ENCODE results near the gene SLC25A39. TPM values are rescaled to one million over a fixed set of nuclear protein-coding genes. Genes with fewer than 3 reads are reported as not detected.
"Not testable (repeated sequence)": the region's sequence is repeated elsewhere in the genome, so short reads cannot be mapped to it uniquely, and the experiment has no call there.

Gene SLC25A39
- total and polyA plus RNA-seq, 2 of the 4 experiments (the other 2 are of a cell fraction): 49.1 to 99.7 TPM

DNA sequence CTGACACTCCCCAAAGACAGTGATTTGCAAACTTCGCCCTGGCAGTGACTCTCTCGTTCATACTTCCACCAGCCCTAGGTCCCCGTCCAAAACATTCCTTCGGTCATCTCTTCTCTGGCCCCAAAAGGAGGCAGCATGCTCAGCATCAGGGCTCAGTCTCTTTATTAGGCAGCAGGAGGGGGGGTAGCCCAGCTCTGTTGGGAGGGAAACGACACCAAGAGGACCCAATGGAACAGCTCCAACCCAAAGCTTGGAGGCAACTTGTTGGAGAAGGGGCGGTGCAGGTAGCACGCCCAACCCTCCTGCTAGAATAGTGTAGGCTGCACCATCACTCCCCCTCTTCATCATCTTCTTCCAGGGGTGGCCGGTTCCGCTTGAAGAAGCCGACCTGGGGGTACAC, 47.4 kb upstream of the SLC25A39 start:
- Histone ChIP-seq H4K5ac (ENCODE audit: low read depth, low read length) (no peak overlapping the region), H2AK9ac (replicated peaks; ENCODE audit: low read depth, low read length, poor library complexity) (peak overlapping the region; percentile 28), H4K8ac (ENCODE audit: low read depth in 2 of 2, low read length in 2 of 2) (no peak overlapping the region), H2BK15ac (ENCODE audit: low read depth, low read length) (no peak overlapping the region), H3K36me3 (ENCODE audit: control insufficient read depth, insufficient read depth, low read length) (no peaks in the 10 kb centered on the region), H3K4me3 (ENCODE audit: insufficient read depth, low read depth, low read length) (no peak overlapping the region), H4K20me1 (ENCODE audit: insufficient read depth, low read length) (no peaks in the 10 kb centered on the region), H3K9ac (ENCODE audit: low read depth, low read length) (no peak overlapping the region), H3K18ac (ENCODE audit: low read depth, low read length) (no peak overlapping the region), H2BK5ac (ENCODE audit: low read depth, low read length, poor library complexity, severe bottlenecking) (no peak overlapping the region), H3K27ac (ENCODE audit: insufficient read depth, low read length) (no peak overlapping the region), H3K14ac (replicated peaks; ENCODE audit: low read depth, low read length) (no peak overlapping the region), H3K9me1 (ENCODE audit: insufficient read depth, low read length) (0 out of 2 replicates have a peak, but pooled peaks cover 5% of the 10 kb centered on the region), H3K9me3 (ENCODE audit: control insufficient read depth, insufficient read depth, low read length) (no peaks in the 10 kb centered on the region), H3K79me1 (ENCODE audit: low read depth in 1 of 2, low read length in 2 of 2) (no peaks in the 10 kb centered on the region), H4K91ac (ENCODE audit: insufficient read depth, low read depth, low read length) (no peak overlapping the region), H2BK120ac (ENCODE audit: low read depth, low read length) (no peak overlapping the region), H2AFZ (replicated peaks; ENCODE audit: low read length, poor library complexity) (no peak overlapping the region), H3K4ac (ENCODE audit: low read depth, low read length) (no peak overlapping the region), H2AK5ac (ENCODE audit: low read depth, low read length) (no peak overlapping the region), H3K56ac (ENCODE audit: extremely low read depth, insufficient read depth, low read length) (no peak overlapping the region), H3K27me3 (ENCODE audit: control insufficient read depth, insufficient read depth, low read length) (peaks cover 20% of the 10 kb centered on the region), H3K4me2 (ENCODE audit: low read depth, low read length) (no peak overlapping the region), H3K4me1 (ENCODE audit: control insufficient read depth, insufficient read depth, low read length) (peaks cover 2% of the 10 kb centered on the region; the same call in 1 of the 2 replicates), H3K23ac (ENCODE audit: low read depth, low read length) (no peak overlapping the region), H2BK20ac (ENCODE audit: low read depth, low read length) (no peak overlapping the region)
- 82% methylated on average over 2 of the region's 10 CpGs; no CpG with 5 or more reads in 1 of the 2 experiments for WGBS, 2 experiments (ENCODE audit: extremely low coverage in 2 of 2, insufficient read length in 1 of 2)
- DNase-seq (no peak), ATAC-seq (ENCODE audit: low read depth) (no peak)
- dilution Hi-C loops (cut with HindIII; ENCODE audit: low sequenced_read_pairs, unreplicated experiment): no loop called here
- POLR2A ChIA-PET (ENCODE audit: unreplicated experiment): no interaction called here
- TF ChIP-seq, protein P1, sequence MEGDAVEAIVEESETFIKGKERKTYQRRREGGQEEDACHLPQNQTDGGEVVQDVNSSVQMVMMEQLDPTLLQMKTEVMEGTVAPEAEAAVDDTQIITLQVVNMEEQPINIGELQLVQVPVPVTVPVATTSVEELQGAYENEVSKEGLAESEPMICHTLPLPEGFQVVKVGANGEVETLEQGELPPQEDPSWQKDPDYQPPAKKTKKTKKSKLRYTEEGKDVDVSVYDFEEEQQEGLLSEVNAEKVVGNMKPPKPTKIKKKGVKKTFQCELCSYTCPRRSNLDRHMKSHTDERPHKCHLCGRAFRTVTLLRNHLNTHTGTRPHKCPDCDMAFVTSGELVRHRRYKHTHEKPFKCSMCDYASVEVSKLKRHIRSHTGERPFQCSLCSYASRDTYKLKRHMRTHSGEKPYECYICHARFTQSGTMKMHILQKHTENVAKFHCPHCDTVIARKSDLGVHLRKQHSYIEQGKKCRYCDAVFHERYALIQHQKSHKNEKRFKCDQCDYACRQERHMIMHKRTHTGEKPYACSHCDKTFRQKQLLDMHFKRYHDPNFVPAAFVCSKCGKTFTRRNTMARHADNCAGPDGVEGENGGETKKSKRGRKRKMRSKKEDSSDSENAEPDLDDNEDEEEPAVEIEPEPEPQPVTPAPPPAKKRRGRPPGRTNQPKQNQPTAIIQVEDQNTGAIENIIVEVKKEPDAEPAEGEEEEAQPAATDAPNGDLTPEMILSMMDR (conservative IDR thresholded peaks at IDR 0.05; ENCODE audit: low read depth, low read length): no peak
- TF ChIP-seq SMC3 (IDR thresholded peaks at IDR 0.05; ENCODE audit: low read depth, low read length) (no peak), MXI1 (IDR thresholded peaks at IDR 0.05; ENCODE audit: borderline replicate concordance, low read depth, low read length) (no peak), RFX5 (IDR thresholded peaks at IDR 0.05; ENCODE audit: low read depth, low read length) (no peak), RAD21 (IDR thresholded peaks at IDR 0.05; ENCODE audit: low read length) (no peak), BHLHE40 (IDR thresholded peaks at IDR 0.05; ENCODE audit: low read depth, low read length) (no peak)
- intact Hi-C loops (cut with micrococcal nuclease): no loop called here
- in situ Hi-C loops (cut with MboI; ENCODE audit: low sequenced_read_pairs): no loop called here
- BruUV-seq (replicated peaks): no TSS peak
- CTCF ChIA-PET: interaction anchor here (0.9 kb wide), 1 partner anchor 41 kb away, joined by 3 read pairs; no protein-coding TSS in a partner anchor

DNA sequence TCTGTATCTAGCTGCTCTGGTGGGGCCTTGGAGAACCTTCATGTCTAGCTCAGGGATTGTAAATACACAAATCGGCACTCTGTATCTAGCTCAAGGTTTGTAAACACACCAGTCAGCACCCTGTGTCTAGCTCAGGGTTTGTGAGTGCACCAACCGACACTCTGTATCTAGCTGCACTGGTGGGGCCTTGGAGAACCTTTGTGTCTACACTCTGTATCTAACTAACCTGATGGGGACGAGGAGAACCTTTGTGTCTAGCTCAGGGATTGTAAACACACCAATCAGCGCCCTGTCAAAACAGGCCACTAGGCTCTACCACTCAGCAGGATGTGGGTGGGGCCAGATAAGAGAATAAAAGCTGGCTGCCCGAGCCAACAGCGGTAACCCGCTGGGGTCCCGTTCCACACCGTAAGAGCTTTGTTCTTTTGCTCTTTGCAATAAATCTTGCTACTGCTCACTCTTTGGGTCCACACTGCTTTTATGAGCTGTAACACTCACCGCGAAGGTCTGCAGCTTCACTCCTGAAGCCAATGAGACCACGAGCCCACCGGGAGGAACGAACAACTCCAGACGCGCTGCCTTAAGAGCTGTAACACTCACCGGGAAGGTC, 44.9 kb upstream of the SLC25A39 start:
- H2BK20ac ChIP-seq (ENCODE audit: low read depth, low read length); ATAC-seq (ENCODE audit: low read depth); H3K14ac ChIP-seq (replicated peaks; ENCODE audit: low read depth, low read length); H3K4me3 ChIP-seq (ENCODE audit: insufficient read depth, low read depth, low read length); H3K27ac ChIP-seq (ENCODE audit: insufficient read depth, low read length); H3K79me1 ChIP-seq (ENCODE audit: low read depth in 1 of 2, low read length in 2 of 2); H3K23ac ChIP-seq (ENCODE audit: low read depth, low read length); H2BK5ac ChIP-seq (ENCODE audit: low read depth, low read length, poor library complexity, severe bottlenecking); CTCF ChIA-PET; DNase-seq; H3K36me3 ChIP-seq (ENCODE audit: control insufficient read depth, insufficient read depth, low read length); POLR2A ChIA-PET (ENCODE audit: unreplicated experiment); H3K56ac ChIP-seq (ENCODE audit: extremely low read depth, insufficient read depth, low read length); H3K9me1 ChIP-seq (ENCODE audit: insufficient read depth, low read length); H2AFZ ChIP-seq (replicated peaks; ENCODE audit: low read length, poor library complexity); H4K8ac ChIP-seq (ENCODE audit: low read depth in 2 of 2, low read length in 2 of 2); H3K4me2 ChIP-seq (ENCODE audit: low read depth, low read length); H3K9ac ChIP-seq (ENCODE audit: low read depth, low read length); H4K91ac ChIP-seq (ENCODE audit: insufficient read depth, low read depth, low read length); H2BK120ac ChIP-seq (ENCODE audit: low read depth, low read length); H3K18ac ChIP-seq (ENCODE audit: low read depth, low read length); H4K20me1 ChIP-seq (ENCODE audit: insufficient read depth, low read length); dilution Hi-C loops (cut with HindIII; ENCODE audit: low sequenced_read_pairs, unreplicated experiment); BruUV-seq (replicated peaks); H3K9me3 ChIP-seq (ENCODE audit: control insufficient read depth, insufficient read depth, low read length); intact Hi-C loops (cut with micrococcal nuclease); H2AK9ac ChIP-seq (replicated peaks; ENCODE audit: low read depth, low read length, poor library complexity); H2BK15ac ChIP-seq (ENCODE audit: low read depth, low read length); H3K4ac ChIP-seq (ENCODE audit: low read depth, low read length); H3K4me1 ChIP-seq (ENCODE audit: control insufficient read depth, insufficient read depth, low read length); H2AK5ac ChIP-seq (ENCODE audit: low read depth, low read length); in situ Hi-C loops (cut with MboI; ENCODE audit: low sequenced_read_pairs); H4K5ac ChIP-seq (ENCODE audit: low read depth, low read length): not testable (repeated sequence)
- WGBS, 2 experiments (ENCODE audit: extremely low coverage in 2 of 2, insufficient read length in 1 of 2): 83% methylated on average over 1 of the region's 17 CpGs; no CpG with 5 or more reads in 1 of the 2 experiments
- H3K27me3 ChIP-seq (ENCODE audit: control insufficient read depth, insufficient read depth, low read length): peaks cover 31% of the 10 kb centered on the region

Data from IMR-90 (cell line).